Keratinocyte (primary cell): Measurements from ENCODE around the gene SRA1. TPM values are rescaled to one million over a fixed set of nuclear protein-coding genes. Genes with fewer than 3 reads are reported as not detected.

ENCODE experiments used
- DNase-seq: peaks from one replicate; pipeline ENCODE4 v3.0.0-alpha.2; 2011; ENCODE audit warnings: low read depth, missing footprints, low spot score
- FAIRE-seq: peaks from 2 replicates; lab custom pipeline; 2011; peaks lifted over from hg19 to GRCh38; lab: Jason Lieb, UNC
- H2AFZ ChIP-seq: 2 replicates; pipeline ENCODE4 v1.6.0; 2012; ENCODE audit warnings: low read length, control low read depth, inconsistent platforms; ENCODE audit not compliant: control insufficient read depth
- H3K27ac ChIP-seq: 2 replicates; pipeline ENCODE4 v1.5.1; 2011; ENCODE audit warnings: low read length; ENCODE audit not compliant: control insufficient read depth, insufficient read depth
- H3K27me3 ChIP-seq: 3 replicates; pipeline ENCODE4 v1.6.0; 2011; ENCODE audit warnings: low read length; ENCODE audit not compliant: control insufficient read depth, insufficient read depth; ENCODE audit errors: extremely low read depth
- H3K36me3 ChIP-seq, 2 experiments: 2 replicates in 1 of 2; 3 replicates in 1 of 2; pipeline ENCODE4 v1.5.1; 2011; ENCODE audit warnings: low read length in 2 of 2, mild to moderate bottlenecking in 1 of 2; ENCODE audit not compliant: control insufficient read depth in 2 of 2, insufficient read depth in 2 of 2; ENCODE audit errors: extremely low read depth in 1 of 2
- H3K4me1 ChIP-seq: 3 replicates; pipeline ENCODE4 v1.5.1; 2011; ENCODE audit warnings: low read length; ENCODE audit not compliant: control insufficient read depth, insufficient read depth; ENCODE audit errors: extremely low read depth
- H3K4me2 ChIP-seq: 3 replicates; pipeline ENCODE4 v1.6.0; 2011; ENCODE audit warnings: low read depth, low read length; ENCODE audit not compliant: control insufficient read depth, insufficient read depth; ENCODE audit errors: extremely low read depth
- H3K4me3 ChIP-seq, 3 experiments: fragments of 200-600 bp in 1 of 3; sonication (generic) in 1 of 3; 2 replicates in 2 of 3; 3 replicates in 1 of 3; pipeline ENCODE4 v1.5.1; 2011 to 2016; ENCODE audit warnings: low read length in 3 of 3, mild to moderate bottlenecking in 3 of 3, control low read depth in 2 of 3, inconsistent platforms in 1 of 3, low read depth in 1 of 3, mixed read lengths in 1 of 3, mixed run types in 1 of 3, moderate library complexity in 1 of 3; ENCODE audit not compliant: control insufficient read depth in 2 of 3, insufficient read depth in 2 of 3; ENCODE audit errors: extremely low read depth in 1 of 3
- H3K79me2 ChIP-seq: 2 replicates; pipeline ENCODE4 v1.6.0; 2012; ENCODE audit warnings: low read length; ENCODE audit not compliant: control insufficient read depth, insufficient read depth
- H3K9ac ChIP-seq: 3 replicates; pipeline ENCODE4 v1.6.0; 2011; ENCODE audit warnings: low read length; ENCODE audit not compliant: control insufficient read depth, insufficient read depth; ENCODE audit errors: extremely low read depth
- H3K9me1 ChIP-seq: 3 replicates; pipeline ENCODE4 v1.6.0; 2011; ENCODE audit warnings: low read length; ENCODE audit not compliant: control insufficient read depth, insufficient read depth; ENCODE audit errors: extremely low read depth
- H3K9me3 ChIP-seq: 2 replicates; pipeline ENCODE4 v1.5.1; 2012; ENCODE audit warnings: low read depth, low read length; ENCODE audit not compliant: control insufficient read depth
- H4K20me1 ChIP-seq: 3 replicates; pipeline ENCODE4 v1.6.0; 2011; ENCODE audit warnings: low read length; ENCODE audit not compliant: control insufficient read depth, insufficient read depth; ENCODE audit errors: extremely low read depth
- EZH2 ChIP-seq: IDR thresholded peaks from one replicate; pipeline ENCODE4 v1.6.1; 2012; ENCODE audit warnings: inconsistent platforms, mild to moderate bottlenecking, low read length, moderate library complexity
- dilution Hi-C: fragments of 300-500 bp; cut with MboI; formaldehyde crosslinking; loops from one replicate; pipeline ENCODE4 v1.7.0; 2020; ENCODE audit warnings: low sequenced_read_pairs; ENCODE audit not compliant: extremely low pct_ligation_motif_present
- polyA plus RNA-seq, 5 experiments: library from polyadenylated mRNA; depleted of rRNA in 3 of 5; stranded (reverse) in 3 of 5; stranded (forward) in 1 of 5; unstranded in 1 of 5; fragments of >200 nt; gene quantifications; 1 replicate in 1 of 5; 2 replicates in 3 of 5; 3 replicates in 1 of 5; pipeline versions ENCODE4 v1.2.1 to v1.2.3, GENCODE V29; 2011 to 2012; ENCODE audit warnings: missing spikeins in 2 of 5, low read depth in 1 of 5, low replicate concordance in 1 of 5
- TF ChIP-seq, protein P1 (sequence below), 3 experiments: IDR thresholded peaks in 1 of 3; conservative IDR thresholded peaks in 1 of 3; optimal IDR thresholded peaks in 1 of 3; 2 replicates in 2 of 3; 3 replicates in 1 of 3; pipeline versions ENCODE3 to v1.5.1; 2011; ENCODE audit warnings: low read length in 3 of 3, mild to moderate bottlenecking in 3 of 3, moderate library complexity in 2 of 3, control low read depth in 1 of 3, inconsistent platforms in 1 of 3; ENCODE audit not compliant: insufficient read depth in 2 of 3; ENCODE audit errors: extremely low read depth in 1 of 3

SRA1 gene
- polyA plus RNA-seq, 1 donor (not counting 4 experiments of a cell fraction or from before 2014, with no cell fraction given): 32.4 TPM

DNA sequence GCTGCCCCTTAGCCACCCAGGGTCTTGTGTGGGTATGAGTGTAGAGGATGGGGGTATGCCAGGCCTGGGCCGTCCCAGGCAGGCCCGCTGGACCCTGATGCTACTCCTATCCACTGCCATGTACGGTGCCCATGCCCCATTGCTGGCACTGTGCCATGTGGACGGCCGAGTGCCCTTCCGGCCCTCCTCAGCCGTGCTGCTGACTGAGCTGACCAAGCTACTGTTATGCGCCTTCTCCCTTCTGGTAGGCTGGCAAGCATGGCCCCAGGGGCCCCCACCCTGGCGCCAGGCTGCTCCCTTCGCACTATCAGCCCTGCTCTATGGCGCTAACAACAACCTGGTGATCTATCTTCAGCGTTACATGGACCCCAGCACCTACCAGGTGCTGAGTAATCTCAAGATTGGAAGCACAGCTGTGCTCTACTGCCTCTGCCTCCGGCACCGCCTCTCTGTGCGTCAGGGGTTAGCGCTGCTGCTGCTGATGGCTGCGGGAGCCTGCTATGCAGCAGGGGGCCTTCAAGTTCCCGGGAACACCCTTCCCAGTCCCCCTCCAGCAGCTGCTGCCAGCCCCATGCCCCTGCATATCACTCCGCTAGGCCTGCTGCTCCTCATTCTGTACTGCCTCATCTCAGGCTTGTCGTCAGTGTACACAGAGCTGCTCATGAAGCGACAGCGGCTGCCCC lies 10.0 kb upstream of the SRA1 start:
- DNase-seq (no peak), FAIRE-seq (no peak)
- Histone ChIP-seq H3K4me1 (peaks cover 23% of the 10 kb centered on the region), H3K79me2 (peaks cover 26% of the 10 kb centered on the region), H3K36me3 (peaks cover 18 to 23% of the 10 kb centered on the region in 2 experiments), H3K4me3 (no peak overlapping the region), H3K9ac (no peak overlapping the region), H3K9me1 (no peaks in the 10 kb centered on the region), H3K4me2 (no peak overlapping the region), H4K20me1 (no peaks in the 10 kb centered on the region), H3K27me3 (no peaks in the 10 kb centered on the region), H3K9me3 (no peaks in the 10 kb centered on the region), H2AFZ (no peak overlapping the region), H3K27ac (no peak overlapping the region)
- dilution Hi-C loops: no loop called here
- TF ChIP-seq, protein P1, sequence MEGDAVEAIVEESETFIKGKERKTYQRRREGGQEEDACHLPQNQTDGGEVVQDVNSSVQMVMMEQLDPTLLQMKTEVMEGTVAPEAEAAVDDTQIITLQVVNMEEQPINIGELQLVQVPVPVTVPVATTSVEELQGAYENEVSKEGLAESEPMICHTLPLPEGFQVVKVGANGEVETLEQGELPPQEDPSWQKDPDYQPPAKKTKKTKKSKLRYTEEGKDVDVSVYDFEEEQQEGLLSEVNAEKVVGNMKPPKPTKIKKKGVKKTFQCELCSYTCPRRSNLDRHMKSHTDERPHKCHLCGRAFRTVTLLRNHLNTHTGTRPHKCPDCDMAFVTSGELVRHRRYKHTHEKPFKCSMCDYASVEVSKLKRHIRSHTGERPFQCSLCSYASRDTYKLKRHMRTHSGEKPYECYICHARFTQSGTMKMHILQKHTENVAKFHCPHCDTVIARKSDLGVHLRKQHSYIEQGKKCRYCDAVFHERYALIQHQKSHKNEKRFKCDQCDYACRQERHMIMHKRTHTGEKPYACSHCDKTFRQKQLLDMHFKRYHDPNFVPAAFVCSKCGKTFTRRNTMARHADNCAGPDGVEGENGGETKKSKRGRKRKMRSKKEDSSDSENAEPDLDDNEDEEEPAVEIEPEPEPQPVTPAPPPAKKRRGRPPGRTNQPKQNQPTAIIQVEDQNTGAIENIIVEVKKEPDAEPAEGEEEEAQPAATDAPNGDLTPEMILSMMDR (optimal IDR thresholded peaks at IDR 0.05 in 1 of 3, IDR thresholded peaks at IDR 0.05 in 1 of 3, conservative IDR thresholded peaks at IDR 0.05 in 1 of 3; ENCODE audit: extremely low read depth in 1 of 3, insufficient read depth in 2 of 3, low read length in 3 of 3): no peak
- no peak for TF ChIP-seq EZH2

DNA sequence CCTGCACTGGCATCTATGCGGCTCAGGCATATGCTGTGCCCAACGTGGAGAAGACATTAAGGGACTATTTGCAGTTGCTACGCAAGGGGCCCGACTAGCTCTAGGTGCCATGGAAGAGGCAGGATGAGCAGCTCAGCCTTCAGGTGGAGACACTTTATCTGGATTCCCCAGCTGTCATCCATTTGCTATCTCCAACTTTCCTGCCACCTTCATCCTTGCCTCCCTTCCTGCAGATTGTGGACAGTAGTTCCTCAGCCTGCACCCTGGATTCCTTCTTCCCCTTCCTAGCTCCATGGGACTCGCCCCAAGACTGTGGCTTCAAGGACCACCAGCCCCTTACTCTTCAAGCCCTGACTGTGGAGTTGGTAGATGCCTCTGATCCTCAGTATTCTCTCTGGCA lies 9.4 kb upstream of the SRA1 start:
- Histone ChIP-seq H3K36me3 (peaks cover 18 to 23% of the 10 kb centered on the region in 2 experiments), H3K27ac (no peak overlapping the region), H3K4me3 (no peak overlapping the region), H3K4me2 (no peak overlapping the region), H3K9me3 (no peaks in the 10 kb centered on the region), H3K9me1 (no peaks in the 10 kb centered on the region), H4K20me1 (no peaks in the 10 kb centered on the region), H3K79me2 (peaks cover 26% of the 10 kb centered on the region), H3K4me1 (peaks cover 23% of the 10 kb centered on the region), H3K9ac (no peak overlapping the region), H3K27me3 (no peaks in the 10 kb centered on the region), H2AFZ (no peak overlapping the region)
- DNase-seq (no peak), FAIRE-seq (no peak)
- TF ChIP-seq, protein P1 (optimal IDR thresholded peaks at IDR 0.05 in 1 of 3, IDR thresholded peaks at IDR 0.05 in 1 of 3, conservative IDR thresholded peaks at IDR 0.05 in 1 of 3; ENCODE audit: extremely low read depth in 1 of 3, insufficient read depth in 2 of 3, low read length in 3 of 3): no peak
- TF ChIP-seq EZH2: no peak
- dilution Hi-C loops: no loop called here
